ENCODE measurements around the gene KIF4A.

DNA sequence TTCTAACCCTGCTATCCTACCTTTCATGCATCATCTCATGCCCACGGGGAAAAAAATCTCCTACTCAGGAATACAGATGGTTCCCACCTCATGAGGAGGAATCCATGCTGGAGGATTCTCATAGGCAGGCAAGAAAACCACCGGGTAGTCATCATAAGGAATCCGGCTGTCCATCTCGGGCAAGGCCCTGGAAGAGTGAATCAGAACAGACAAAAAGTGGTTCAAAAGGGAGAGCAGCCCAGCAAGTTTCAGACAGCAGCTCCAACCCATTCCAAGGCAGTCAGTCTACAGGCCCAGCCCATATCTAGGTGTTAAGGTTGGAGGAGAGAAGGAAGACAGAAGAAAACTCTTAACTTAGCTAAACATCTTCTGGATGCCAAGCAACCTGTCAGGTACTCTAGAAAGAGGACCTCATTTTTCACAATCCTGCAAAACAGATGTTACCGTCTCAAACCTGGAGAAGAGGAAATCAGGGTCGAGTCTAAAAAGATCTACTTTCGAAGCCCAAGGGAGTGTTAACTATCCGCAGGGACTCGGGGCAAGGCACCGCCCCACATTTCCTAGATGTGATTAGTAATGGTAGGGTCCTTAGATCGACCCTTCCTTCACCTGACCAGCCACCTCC, 624 bp upstream of the KIF4A start:
- TF ChIP-seq, protein P1, sequence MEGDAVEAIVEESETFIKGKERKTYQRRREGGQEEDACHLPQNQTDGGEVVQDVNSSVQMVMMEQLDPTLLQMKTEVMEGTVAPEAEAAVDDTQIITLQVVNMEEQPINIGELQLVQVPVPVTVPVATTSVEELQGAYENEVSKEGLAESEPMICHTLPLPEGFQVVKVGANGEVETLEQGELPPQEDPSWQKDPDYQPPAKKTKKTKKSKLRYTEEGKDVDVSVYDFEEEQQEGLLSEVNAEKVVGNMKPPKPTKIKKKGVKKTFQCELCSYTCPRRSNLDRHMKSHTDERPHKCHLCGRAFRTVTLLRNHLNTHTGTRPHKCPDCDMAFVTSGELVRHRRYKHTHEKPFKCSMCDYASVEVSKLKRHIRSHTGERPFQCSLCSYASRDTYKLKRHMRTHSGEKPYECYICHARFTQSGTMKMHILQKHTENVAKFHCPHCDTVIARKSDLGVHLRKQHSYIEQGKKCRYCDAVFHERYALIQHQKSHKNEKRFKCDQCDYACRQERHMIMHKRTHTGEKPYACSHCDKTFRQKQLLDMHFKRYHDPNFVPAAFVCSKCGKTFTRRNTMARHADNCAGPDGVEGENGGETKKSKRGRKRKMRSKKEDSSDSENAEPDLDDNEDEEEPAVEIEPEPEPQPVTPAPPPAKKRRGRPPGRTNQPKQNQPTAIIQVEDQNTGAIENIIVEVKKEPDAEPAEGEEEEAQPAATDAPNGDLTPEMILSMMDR (IDR thresholded peaks at IDR 0.05) = no peak
- TF ChIP-seq, protein P2, sequence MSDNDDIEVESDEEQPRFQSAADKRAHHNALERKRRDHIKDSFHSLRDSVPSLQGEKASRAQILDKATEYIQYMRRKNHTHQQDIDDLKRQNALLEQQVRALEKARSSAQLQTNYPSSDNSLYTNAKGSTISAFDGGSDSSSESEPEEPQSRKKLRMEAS (CRISPR knock-in tag; IDR thresholded peaks at IDR 0.05) = no peak; the same call in 1 of the 2 replicates
- no peak for TF ChIP-seq NFYB (CRISPR knock-in tag; conservative IDR thresholded peaks at IDR 0.05; ENCODE audit: low read depth)
- no peak for TF ChIP-seq JUN (CRISPR knock-in tag; IDR thresholded peaks at IDR 0.05)
